Thymus (tissue), 11 donors: ENCODE measurements around the gene TAS2R39. TPM values are rescaled to one million over a fixed set of nuclear protein-coding genes. Genes with fewer than 3 reads are reported as not detected.
"Not testable (repeated sequence)": the region's sequence is repeated elsewhere in the genome, so short reads cannot be mapped to it uniquely, and the experiment has no call there.

Experiments
- DNase-seq, 9 donors: peaks; one replicate each; pipeline ENCODE4 v3.0.0-alpha.2; 2013; ENCODE audit warnings: low spot score in 9 of 9, low read depth in 6 of 9, missing footprints in 1 of 9
- H3K27ac ChIP-seq, 2 donors: one replicate each; pipeline ENCODE4 v1.5.1; 2013; ENCODE audit warnings: control low read depth in 1 of 2, low read depth in 1 of 2, low read length in 1 of 2, mild to moderate bottlenecking in 1 of 2, moderate library complexity in 1 of 2
- H3K27me3 ChIP-seq, 2 donors: one replicate each; pipeline ENCODE4 v1.5.1; 2013; ENCODE audit warnings: low read length in 1 of 2; ENCODE audit not compliant: control insufficient read depth in 2 of 2, insufficient read depth in 1 of 2
- H3K36me3 ChIP-seq, 2 donors: one replicate each; pipeline ENCODE4 v1.5.1; 2013; ENCODE audit warnings: low read length in 1 of 2, mild to moderate bottlenecking in 1 of 2, moderate library complexity in 1 of 2; ENCODE audit not compliant: control insufficient read depth in 2 of 2, insufficient read depth in 2 of 2
- H3K4me1 ChIP-seq, 2 donors: one replicate each; pipeline ENCODE4 v1.5.1; 2013; ENCODE audit warnings: low read length in 2 of 2; ENCODE audit not compliant: control insufficient read depth in 2 of 2, insufficient read depth in 2 of 2
- H3K4me3 ChIP-seq, 2 donors: one replicate each; pipeline ENCODE4 v1.5.1; 2013; ENCODE audit warnings: low read length in 2 of 2, control low read depth in 1 of 2, mild to moderate bottlenecking in 1 of 2
- H3K9me3 ChIP-seq, 2 donors: one replicate each; pipeline ENCODE4 v1.5.1; 2013; ENCODE audit warnings: low read length in 1 of 2, mild to moderate bottlenecking in 1 of 2; ENCODE audit not compliant: control insufficient read depth in 2 of 2, insufficient read depth in 1 of 2
- WGBS: extraction: QIAGEN DNeasy Blood & Tissue Kit; methylation state at CpG from one replicate; pipeline ENCODE4 v1.1.7; 2013; 5-methylcytosine and 5-hydroxymethylcytosine counted together
- polyA plus RNA-seq: library from polyadenylated mRNA; stranded (reverse); fragments of 200-250 nt; gene quantifications from one replicate; pipeline ENCODE4 v1.2.3, GENCODE V29; 2013
- total RNA-seq: library from RNA; stranded (reverse); fragments of 120-200 nt; gene quantifications from one replicate; pipeline ENCODE4 v1.2.4, GENCODE V29; 2013
- donor health status: healthy.

The TAS2R39 gene
- total and polyA plus RNA-seq, 2 donors = not detected

DNA sequence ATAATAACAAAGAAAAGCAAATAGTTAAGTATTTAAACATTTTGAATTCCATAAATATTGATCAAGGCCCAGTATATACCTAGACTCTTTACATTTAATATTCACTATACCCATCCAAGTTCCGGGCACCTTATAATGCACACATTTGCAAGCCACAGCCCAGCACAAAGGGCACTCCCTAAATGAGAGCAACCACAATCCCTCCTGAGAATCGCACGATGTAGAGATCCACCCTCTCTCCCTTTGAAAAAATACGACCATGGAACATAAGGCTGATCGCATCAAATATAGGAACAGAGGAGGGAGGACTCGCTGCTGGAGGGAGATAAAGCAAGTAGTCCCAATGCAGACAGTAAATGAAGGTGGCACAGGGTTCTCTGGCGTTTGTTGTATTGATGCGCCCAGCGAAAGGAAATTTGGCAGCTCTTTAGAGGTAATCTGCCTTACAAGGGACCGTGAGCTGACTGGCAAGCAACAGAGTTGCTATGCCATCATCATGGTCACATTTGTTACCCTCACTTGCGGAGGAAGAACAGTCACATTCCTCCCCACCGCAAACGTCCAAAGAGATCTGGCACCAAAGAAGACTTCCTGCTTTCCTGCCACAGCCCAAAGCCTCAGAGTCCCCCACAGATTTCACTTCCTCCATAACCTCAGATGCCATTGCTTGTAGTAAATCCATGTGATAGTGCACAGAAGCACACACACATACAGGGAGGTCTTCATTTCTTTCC is 22.5 kb downstream of the TAS2R39 start:
- Histone ChIP-seq H3K4me3 (no peak overlapping the region), H3K27me3 (no peaks in the 10 kb centered on the region), H3K27ac (no peak overlapping the region), H3K36me3 (no peaks in the 10 kb centered on the region), H3K9me3 (no peaks in the 10 kb centered on the region), H3K4me1 (peaks cover 3 to 9% of the 10 kb centered on the region in 2 donors)
- 10% methylated on average over 13 of the region's 13 CpGs for WGBS
- peak in 6 of 9 donors; percentile 9 to 59 (median 23) for DNase-seq

DNA sequence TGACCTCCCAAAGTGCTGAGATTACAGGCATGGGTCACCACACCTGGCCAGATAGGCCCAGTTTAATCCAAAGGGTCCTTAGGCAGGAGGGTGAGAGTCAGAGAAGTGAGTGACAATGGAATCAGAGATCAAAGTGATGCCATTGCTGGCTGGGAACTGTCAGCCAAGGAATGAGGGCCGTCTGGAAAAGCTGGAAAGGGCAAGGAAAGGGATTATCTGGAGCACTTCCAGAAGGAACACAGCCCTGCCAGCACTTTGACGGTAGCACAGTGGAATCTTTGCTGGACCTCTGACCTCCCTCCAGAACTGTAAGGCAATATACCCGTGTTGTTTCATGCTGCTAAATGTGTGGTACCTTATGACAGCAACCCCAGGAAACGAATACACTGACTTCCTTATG is 27.3 kb downstream of the TAS2R39 start:
- WGBS = 94% methylated on average over 4 of the region's 4 CpGs
- Histone ChIP-seq H3K4me1 (peaks cover 3 to 8% of the 10 kb centered on the region in 2 donors), H3K36me3 (no peaks in the 10 kb centered on the region), H3K27ac (no peak overlapping the region), H3K27me3 (no peaks in the 10 kb centered on the region), H3K9me3 (no peaks in the 10 kb centered on the region), H3K4me3 (no peak overlapping the region)
- no peak for DNase-seq

DNA sequence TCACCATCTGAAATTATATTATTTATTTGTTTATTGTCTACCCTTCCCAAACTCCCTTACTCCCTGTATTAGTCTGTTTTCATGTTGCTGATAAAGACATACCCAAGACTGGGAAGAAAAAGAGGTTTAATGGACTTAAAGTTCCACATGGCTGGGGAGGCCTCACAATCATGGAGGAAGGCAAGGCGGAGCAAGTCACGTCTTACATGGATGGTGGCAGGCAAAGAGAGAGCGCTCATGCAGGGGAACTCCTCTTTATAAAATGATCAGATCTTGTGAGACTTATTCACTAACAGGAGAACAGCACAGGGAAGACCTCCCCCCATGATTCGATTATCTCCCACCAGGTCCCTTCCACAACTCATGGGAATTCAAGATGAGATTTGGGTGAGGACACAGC is 30.3 kb downstream of the TAS2R39 start:
- H3K9me3 ChIP-seq, H3K36me3 ChIP-seq, H3K27me3 ChIP-seq, H3K27ac ChIP-seq, H3K4me1 ChIP-seq, DNase-seq, H3K4me3 ChIP-seq: not testable (repeated sequence)
- over 99% methylated on average over 4 of the region's 4 CpGs for WGBS

DNA sequence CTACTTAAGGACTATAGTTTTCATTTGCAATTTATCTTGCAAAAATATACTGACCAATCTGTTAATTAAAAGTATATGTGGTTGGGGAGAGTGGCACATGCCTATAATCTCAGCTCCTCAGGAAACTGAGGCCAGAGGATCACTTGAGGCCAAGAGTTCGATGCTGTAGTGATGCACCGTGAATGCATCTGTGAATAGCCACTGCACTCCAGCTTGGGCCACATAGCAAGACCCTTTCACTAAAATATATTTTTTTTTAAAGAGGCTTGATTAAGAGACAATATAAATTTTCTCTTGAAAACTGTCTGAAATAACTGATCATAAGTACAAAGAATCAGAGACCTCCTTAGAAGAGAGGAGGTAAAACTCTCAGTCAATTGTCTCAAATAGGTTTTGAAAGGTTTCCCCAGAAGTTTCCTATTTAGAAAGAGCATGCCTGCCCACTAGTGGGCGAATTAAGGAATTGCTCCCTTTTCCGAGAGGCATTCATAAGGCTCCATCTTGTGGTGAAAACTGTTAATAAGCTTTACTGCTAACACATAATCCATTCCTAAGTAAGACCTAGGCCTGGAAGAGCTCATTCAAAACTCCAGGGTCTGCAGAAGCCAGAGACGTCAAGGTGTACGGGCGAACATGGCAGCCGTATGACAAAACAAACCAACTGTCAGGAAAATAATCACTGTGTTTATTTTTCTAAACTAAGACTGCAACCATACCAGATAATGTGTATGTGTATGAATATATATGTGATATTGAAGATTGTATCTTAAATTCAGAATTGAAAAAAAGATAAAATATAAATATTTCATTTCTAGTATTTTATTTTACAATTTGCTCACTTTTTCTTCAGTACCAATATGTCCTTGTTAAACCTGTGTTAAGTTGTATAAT is 31.8 kb downstream of the TAS2R39 start:
- H3K4me3 ChIP-seq = no peak overlapping the region
- DNase-seq = peak; percentile 61 to 93 (median 90)
- no peaks in the 10 kb centered on the region for H3K36me3 ChIP-seq
- no peaks in the 10 kb centered on the region for H3K9me3 ChIP-seq
- no peak overlapping the region for H3K27ac ChIP-seq
- no peaks in the 10 kb centered on the region for H3K27me3 ChIP-seq
- 26% methylated on average over 8 of the region's 8 CpGs for WGBS
- H3K4me1 ChIP-seq = no peaks in the 10 kb centered on the region

DNA sequence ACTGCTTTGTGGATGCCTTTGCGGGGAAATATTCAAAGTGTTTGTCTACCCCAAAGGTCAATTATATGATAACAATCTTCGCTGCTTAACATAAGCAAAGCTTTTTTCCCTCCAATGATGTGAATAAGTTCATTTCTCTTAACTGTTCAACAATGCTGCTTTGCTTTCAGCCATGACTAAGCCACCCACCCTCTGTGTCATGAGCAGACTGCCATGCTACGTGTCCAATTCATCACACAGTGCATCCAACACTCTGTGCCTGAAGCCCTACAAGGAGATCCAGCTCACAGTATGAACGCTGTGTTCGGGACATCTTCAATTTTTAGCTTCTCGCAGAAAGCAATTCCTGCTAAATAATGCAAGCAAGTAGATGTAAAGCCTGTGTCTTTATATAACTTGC is 32.9 kb downstream of the TAS2R39 start:
- 97% methylated on average over 6 of the region's 6 CpGs for WGBS
- no peaks in the 10 kb centered on the region for H3K36me3 ChIP-seq

DNA sequence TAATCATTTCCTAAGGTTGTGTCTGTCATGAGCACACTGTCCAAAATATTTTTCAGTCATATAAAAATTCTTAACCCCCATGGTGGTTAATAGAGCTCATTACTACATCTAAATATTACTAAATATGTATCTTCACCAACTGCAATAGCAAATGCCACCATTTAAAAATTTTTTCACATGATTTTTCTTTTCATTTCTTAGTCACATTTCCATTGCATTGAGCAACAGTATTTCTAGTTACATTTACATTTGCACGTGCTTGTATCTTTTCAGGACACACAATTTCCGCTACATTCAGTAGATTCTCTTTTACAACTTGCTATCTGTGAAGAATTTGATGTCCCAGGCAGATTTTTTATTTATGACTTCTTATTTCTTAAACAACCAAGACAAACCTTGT is 33.5 kb downstream of the TAS2R39 start:
- DNase-seq = no peak
- no peaks in the 10 kb centered on the region for H3K27me3 ChIP-seq
- H3K27ac ChIP-seq = no peak overlapping the region
- H3K4me3 ChIP-seq = no peak overlapping the region
- no peaks in the 10 kb centered on the region for H3K36me3 ChIP-seq
- H3K4me1 ChIP-seq = no peaks in the 10 kb centered on the region
- H3K9me3 ChIP-seq = no peaks in the 10 kb centered on the region
- 97% methylated on average over 2 of the region's 2 CpGs for WGBS

More for the DNA sequence above, 32.9 kb downstream of the TAS2R39 start:
- no peak overlapping the region for H3K4me3 ChIP-seq
- no peaks in the 10 kb centered on the region for H3K9me3 ChIP-seq
- no peak for DNase-seq
- H3K27ac ChIP-seq = no peak overlapping the region
- H3K27me3 ChIP-seq = no peaks in the 10 kb centered on the region
- no peaks in the 10 kb centered on the region for H3K4me1 ChIP-seq

DNA sequence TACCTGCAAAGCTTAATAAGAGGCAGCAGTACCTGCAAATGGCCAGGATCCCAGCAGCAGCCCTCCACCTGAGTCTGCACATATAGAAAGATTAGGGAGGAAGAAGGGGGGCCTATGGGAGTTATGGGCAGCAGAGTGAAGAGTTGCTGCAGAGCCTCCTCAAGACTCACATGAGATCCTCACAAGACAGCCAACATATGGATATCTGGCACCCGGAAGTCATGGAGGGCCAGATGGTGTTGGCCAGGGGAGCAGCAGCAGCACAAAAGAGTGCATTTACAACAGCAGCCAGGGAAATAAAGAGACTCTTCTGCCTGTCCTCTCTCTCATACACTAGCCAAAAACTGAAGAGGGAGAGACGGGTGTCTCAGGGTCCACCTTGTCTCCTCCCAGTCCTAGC is 34.6 kb downstream of the TAS2R39 start:
- DNase-seq = no peak
- no peak overlapping the region for H3K27ac ChIP-seq
- no peak overlapping the region for H3K4me3 ChIP-seq
- no peaks in the 10 kb centered on the region for H3K9me3 ChIP-seq
- WGBS = 97% methylated on average over 2 of the region's 2 CpGs
- H3K27me3 ChIP-seq = no peaks in the 10 kb centered on the region
- H3K4me1 ChIP-seq = no peaks in the 10 kb centered on the region
- no peaks in the 10 kb centered on the region for H3K36me3 ChIP-seq

DNA sequence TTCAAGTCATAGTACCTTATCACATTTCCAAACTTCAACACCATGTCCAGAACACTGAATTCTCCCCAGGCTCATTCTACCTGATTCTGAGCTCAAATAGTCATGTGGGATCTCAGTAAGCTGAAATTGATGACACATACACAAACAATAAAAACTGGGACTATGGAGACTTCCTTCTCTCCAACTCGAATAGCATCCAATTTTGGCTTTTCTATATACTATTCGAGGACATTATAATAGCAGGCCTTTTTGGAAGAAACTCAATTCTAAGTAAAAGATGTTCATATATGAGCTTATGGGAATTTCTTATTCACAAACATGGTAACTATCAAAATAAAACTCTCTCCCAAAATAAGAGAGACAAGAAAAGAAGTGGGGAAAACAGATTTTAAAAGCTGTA is 38.1 kb downstream of the TAS2R39 start:
- DNase-seq = no peak
- Histone ChIP-seq H3K4me1 (no peaks in the 10 kb centered on the region), H3K9me3 (no peaks in the 10 kb centered on the region), H3K27me3 (no peaks in the 10 kb centered on the region), H3K4me3 (no peak overlapping the region), H3K27ac (no peak overlapping the region), H3K36me3 (no peaks in the 10 kb centered on the region)
- WGBS = 92% methylated on average over 2 of the region's 2 CpGs

DNA sequence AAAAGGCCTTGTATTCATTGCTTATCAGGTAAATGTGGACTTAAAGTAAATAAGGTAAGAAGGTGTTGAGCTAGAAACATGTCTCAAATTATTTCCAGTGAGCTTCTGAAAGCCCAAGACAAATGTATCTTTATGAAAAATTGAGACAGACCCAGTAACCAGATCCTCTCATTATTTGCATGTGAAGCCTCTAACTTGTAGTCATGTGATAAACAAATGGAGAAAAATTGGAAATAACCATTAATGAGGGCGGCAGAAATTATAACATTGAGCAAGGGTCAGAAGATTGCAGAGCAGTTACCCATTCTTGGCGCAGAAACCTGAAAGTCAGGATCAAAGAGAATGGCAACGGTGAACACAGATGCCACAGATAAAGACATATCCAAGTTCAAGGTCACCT is 38.5 kb downstream of the TAS2R39 start, which contains the start of gene TAS2R40:
Gene TAS2R40 (plus strand): TSS at position 301 of the 400 bp plus-strand sequence. CDS start 42 bp downstream, at position 343.
- WGBS = 89% methylated on average over 3 of the region's 3 CpGs
- H3K4me3 ChIP-seq = no peak within 1 kb of the TSS

More for the DNA sequence above, 38.5 kb downstream of the TAS2R39 start, which contains the start of gene TAS2R40:
- Histone ChIP-seq H3K27me3 (no peaks in the 10 kb centered on the region), H3K36me3 (no peaks in the 10 kb centered on the region), H3K4me1 (no peaks in the 10 kb centered on the region), H3K9me3 (peaks cover 0 to under 1% of the 10 kb centered on the region in 2 donors), H3K27ac (no peak within 1 kb of the TSS)
- no peak for DNase-seq
